Measurements from ENCODE around the gene ZFX.
A peak's percentile ranks its signal among the peaks of the same experiment; 100 is the strongest.

Gene ZFX

GRCh38 chrX:24178441-24178840, 28.9 kb downstream of the ZFX start:
- H3K4me1 ChIP-seq (ENCODE audit: insufficient read depth, low read length): no peaks in the 10 kb centered on the region
- no peak for TF ChIP-seq CTCF (IDR thresholded peaks at IDR 0.05; ENCODE audit: borderline replicate concordance, extremely low read depth, low read length, poor library complexity, severe bottlenecking)
- TF ChIP-seq EZH2 (IDR thresholded peaks at IDR 0.05; ENCODE audit: borderline replicate concordance, low read depth, low read length, severe bottlenecking): no peak
- H3K4me2 ChIP-seq (ENCODE audit: insufficient read depth, low read length): no peak overlapping the region
- ATAC-seq (ENCODE audit: insufficient read depth, low read depth) (no peak), DNase-seq (no peak)
- H3K27me3 ChIP-seq (ENCODE audit: insufficient read depth, low read length, poor library complexity): no peaks in the 10 kb centered on the region
- H3K4me3 ChIP-seq (ENCODE audit: low read depth in 1 of 2, low read length in 2 of 2): no peak overlapping the region
- H3K36me3 ChIP-seq (ENCODE audit: insufficient read depth, low read length): peaks cover 61% of the 10 kb centered on the region
- H3K9me3 ChIP-seq (ENCODE audit: insufficient read depth, low read length, severe bottlenecking): no peaks in the 10 kb centered on the region
- no peak overlapping the region for H2AFZ ChIP-seq (ENCODE audit: low read depth, low read length)
- H3K79me2 ChIP-seq (ENCODE audit: insufficient read depth, low read length): peaks cover 72% of the 10 kb centered on the region
- H3K27ac ChIP-seq (ENCODE audit: low read length): no peak overlapping the region
- no peak overlapping the region for H3K9ac ChIP-seq (ENCODE audit: low read depth, low read length)
- H4K20me1 ChIP-seq (ENCODE audit: insufficient read depth, low read length): peaks cover 8% of the 10 kb centered on the region; the same call in 1 of the 2 replicates

- no peak overlapping the region for H3K4me3 ChIP-seq (ENCODE audit: low read depth in 1 of 2, low read length in 2 of 2)
- DNase-seq (no peak), ATAC-seq (ENCODE audit: insufficient read depth, low read depth) (no peak)
- H3K9me3 ChIP-seq (ENCODE audit: insufficient read depth, low read length, severe bottlenecking): no peaks in the 10 kb centered on the region
- no peak overlapping the region for H3K4me2 ChIP-seq (ENCODE audit: insufficient read depth, low read length)
- no peak overlapping the region for H2AFZ ChIP-seq (ENCODE audit: low read depth, low read length)
- TF ChIP-seq EZH2 (IDR thresholded peaks at IDR 0.05; ENCODE audit: borderline replicate concordance, low read depth, low read length, severe bottlenecking) (no peak), CTCF (IDR thresholded peaks at IDR 0.05; ENCODE audit: borderline replicate concordance, extremely low read depth, low read length, poor library complexity, severe bottlenecking) (no peak)
- peaks cover 28% of the 10 kb centered on the region; the same call in 1 of the 2 replicates for H4K20me1 ChIP-seq (ENCODE audit: insufficient read depth, low read length)
- peaks cover 91% of the 10 kb centered on the region for H3K79me2 ChIP-seq (ENCODE audit: insufficient read depth, low read length)
- no peaks in the 10 kb centered on the region for H3K27me3 ChIP-seq (ENCODE audit: insufficient read depth, low read length, poor library complexity)
- H3K9ac ChIP-seq (ENCODE audit: low read depth, low read length): no peak overlapping the region
- peaks cover 61% of the 10 kb centered on the region for H3K36me3 ChIP-seq (ENCODE audit: insufficient read depth, low read length)
- H3K27ac ChIP-seq (ENCODE audit: low read length): no peak overlapping the region
- no peaks in the 10 kb centered on the region for H3K4me1 ChIP-seq (ENCODE audit: insufficient read depth, low read length)
Measured at GRCh38 chrX:24184018-24184417, 34.5 kb downstream of the ZFX start.

GRCh38 chrX:24186483-24186882, 37.0 kb downstream of the ZFX start:
- DNase-seq (peak; percentile 27), ATAC-seq (ENCODE audit: insufficient read depth, low read depth) (peak; percentile 65)
- no peak overlapping the region for H2AFZ ChIP-seq (ENCODE audit: low read depth, low read length)
- no peak overlapping the region for H3K4me2 ChIP-seq (ENCODE audit: insufficient read depth, low read length)
- H3K4me3 ChIP-seq (ENCODE audit: low read depth in 1 of 2, low read length in 2 of 2): no peak overlapping the region
- H3K9ac ChIP-seq (ENCODE audit: low read depth, low read length): no peak overlapping the region
- no peak for TF ChIP-seq CTCF (IDR thresholded peaks at IDR 0.05; ENCODE audit: borderline replicate concordance, extremely low read depth, low read length, poor library complexity, severe bottlenecking)
- no peak for TF ChIP-seq EZH2 (IDR thresholded peaks at IDR 0.05; ENCODE audit: borderline replicate concordance, low read depth, low read length, severe bottlenecking)
- no peaks in the 10 kb centered on the region for H3K27me3 ChIP-seq (ENCODE audit: insufficient read depth, low read length, poor library complexity)
- peaks cover 50% of the 10 kb centered on the region for H3K36me3 ChIP-seq (ENCODE audit: insufficient read depth, low read length)
- no peaks in the 10 kb centered on the region for H3K9me3 ChIP-seq (ENCODE audit: insufficient read depth, low read length, severe bottlenecking)
- H3K4me1 ChIP-seq (ENCODE audit: insufficient read depth, low read length): no peaks in the 10 kb centered on the region
- H4K20me1 ChIP-seq (ENCODE audit: insufficient read depth, low read length): peaks cover 36% of the 10 kb centered on the region
- no peak overlapping the region for H3K27ac ChIP-seq (ENCODE audit: low read length)
- H3K79me2 ChIP-seq (ENCODE audit: insufficient read depth, low read length): peaks cover 93% of the 10 kb centered on the region

GRCh38 chrX:24186986-24187385, 37.5 kb downstream of the ZFX start:
- no peak overlapping the region for H2AFZ ChIP-seq (ENCODE audit: low read depth, low read length)
- H3K9ac ChIP-seq (ENCODE audit: low read depth, low read length): no peak overlapping the region
- H3K27me3 ChIP-seq (ENCODE audit: insufficient read depth, low read length, poor library complexity): no peaks in the 10 kb centered on the region
- TF ChIP-seq CTCF (IDR thresholded peaks at IDR 0.05; ENCODE audit: borderline replicate concordance, extremely low read depth, low read length, poor library complexity, severe bottlenecking) (no peak), EZH2 (IDR thresholded peaks at IDR 0.05; ENCODE audit: borderline replicate concordance, low read depth, low read length, severe bottlenecking) (no peak)
- H3K4me1 ChIP-seq (ENCODE audit: insufficient read depth, low read length): no peaks in the 10 kb centered on the region
- peaks cover 37% of the 10 kb centered on the region for H4K20me1 ChIP-seq (ENCODE audit: insufficient read depth, low read length)
- H3K79me2 ChIP-seq (ENCODE audit: insufficient read depth, low read length): peaks cover 93% of the 10 kb centered on the region
- no peak for ATAC-seq (ENCODE audit: insufficient read depth, low read depth)
- H3K9me3 ChIP-seq (ENCODE audit: insufficient read depth, low read length, severe bottlenecking): no peaks in the 10 kb centered on the region
- no peak for DNase-seq
- H3K4me2 ChIP-seq (ENCODE audit: insufficient read depth, low read length): no peak overlapping the region
- H3K27ac ChIP-seq (ENCODE audit: low read length): no peak overlapping the region
- H3K4me3 ChIP-seq (ENCODE audit: low read depth in 1 of 2, low read length in 2 of 2): no peak overlapping the region
- H3K36me3 ChIP-seq (ENCODE audit: insufficient read depth, low read length): peaks cover 45% of the 10 kb centered on the region
